ENCODE results near the gene TMED10. TPM values are rescaled to one million over a fixed set of nuclear protein-coding genes. Genes with fewer than 3 reads are reported as not detected.

TMED10 gene
- total RNA-seq, 1 donor from 2014 or later, result 220 TPM

GRCh38 chr14:75113932-75114539, 62.4 kb downstream of the TMED10 start:
- no peak overlapping the region for H3K27ac Mint-ChIP-seq
- Histone ChIP-seq H3K4me1 (no peaks in the 10 kb centered on the region), H3K9ac (no peak overlapping the region), H3K79me2 (ENCODE audit: low read depth) (no peaks in the 10 kb centered on the region), H3K9me3 (ENCODE audit: low read depth) (no peaks in the 10 kb centered on the region), H3K36me3 (no peaks in the 10 kb centered on the region), H2AFZ (replicated peaks) (no peak overlapping the region), H4K20me1 (ENCODE audit: low read depth) (no peaks in the 10 kb centered on the region), H3K4me2 (no peak overlapping the region), H3K27me3 (no peaks in the 10 kb centered on the region), H3K4me3 (no peak overlapping the region), H3F3A (ENCODE audit: low read depth) (no peaks in the 10 kb centered on the region), H3K27ac (no peak overlapping the region)
- H3K4me3 Mint-ChIP-seq, result no peak overlapping the region
- no peak for DNase-seq (ENCODE audit: low spot score)
- H3K27me3 Mint-ChIP-seq (ENCODE audit: insufficient read depth, low read depth), result no peaks in the 10 kb centered on the region
- no peak for TF ChIP-seq EZH2 (IDR thresholded peaks at IDR 0.05)
- TF ChIP-seq CTCF (IDR thresholded peaks at IDR 0.05), result no peak
- TF ChIP-seq EZH2phosphoT487 (IDR thresholded peaks at IDR 0.05), result no peak
- no peaks in the 10 kb centered on the region for H3K4me1 Mint-ChIP-seq
- H3K36me3 Mint-ChIP-seq, result peaks cover 35% of the 10 kb centered on the region
- no peaks in the 10 kb centered on the region for H3K9me3 Mint-ChIP-seq

GRCh38 chr14:75109877-75110276, 66.5 kb downstream of the TMED10 start:
- no peak overlapping the region for H3K4me3 Mint-ChIP-seq
- Histone ChIP-seq H3K27ac (no peak overlapping the region), H3K9ac (no peak overlapping the region), H3K79me2 (ENCODE audit: low read depth) (no peaks in the 10 kb centered on the region), H4K20me1 (ENCODE audit: low read depth) (no peaks in the 10 kb centered on the region), H3K4me3 (no peak overlapping the region), H3F3A (ENCODE audit: low read depth) (no peaks in the 10 kb centered on the region), H3K36me3 (no peaks in the 10 kb centered on the region), H3K4me1 (no peaks in the 10 kb centered on the region), H3K9me3 (ENCODE audit: low read depth) (no peaks in the 10 kb centered on the region), H3K4me2 (no peak overlapping the region), H3K27me3 (no peaks in the 10 kb centered on the region), H2AFZ (replicated peaks) (no peak overlapping the region)
- H3K4me1 Mint-ChIP-seq, result no peaks in the 10 kb centered on the region
- TF ChIP-seq CTCF (IDR thresholded peaks at IDR 0.05), result no peak
- no peak for TF ChIP-seq EZH2 (IDR thresholded peaks at IDR 0.05)
- TF ChIP-seq EZH2phosphoT487 (IDR thresholded peaks at IDR 0.05), result no peak
- no peak overlapping the region for H3K27ac Mint-ChIP-seq
- H3K36me3 Mint-ChIP-seq, result peaks cover 30% of the 10 kb centered on the region
- DNase-seq (ENCODE audit: low spot score), result no peak
- no peaks in the 10 kb centered on the region for H3K27me3 Mint-ChIP-seq (ENCODE audit: insufficient read depth, low read depth)
- H3K9me3 Mint-ChIP-seq, result no peaks in the 10 kb centered on the region

DNA sequence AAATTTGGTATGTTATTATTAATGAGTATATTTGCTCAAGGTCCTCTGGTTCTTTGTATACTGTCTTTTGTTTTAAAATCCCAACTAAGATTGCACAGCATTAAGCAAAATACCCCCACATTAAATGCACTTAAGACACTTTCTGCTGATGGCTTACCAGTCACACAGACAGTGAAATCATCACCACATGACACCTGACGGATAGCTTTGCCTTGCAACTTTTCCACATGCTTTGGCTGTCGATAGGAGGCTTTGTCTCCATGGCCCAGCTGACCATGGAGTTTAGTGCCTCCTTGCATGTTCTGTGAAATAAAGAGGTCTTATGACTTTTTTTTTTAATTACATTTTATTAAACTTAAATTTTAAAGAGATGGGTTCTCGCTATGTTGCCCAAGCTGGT, 69.2 kb downstream of the TMED10 start:
- Histone ChIP-seq H3K27ac (no peak overlapping the region), H3K9ac (no peak overlapping the region), H3K4me2 (no peak overlapping the region), H3K4me1 (no peaks in the 10 kb centered on the region), H3K79me2 (ENCODE audit: low read depth) (no peaks in the 10 kb centered on the region), H3K27me3 (no peaks in the 10 kb centered on the region), H3K4me3 (no peak overlapping the region), H2AFZ (replicated peaks) (no peak overlapping the region), H3K36me3 (no peaks in the 10 kb centered on the region), H3F3A (ENCODE audit: low read depth) (no peaks in the 10 kb centered on the region), H4K20me1 (ENCODE audit: low read depth) (no peaks in the 10 kb centered on the region), H3K9me3 (ENCODE audit: low read depth) (no peaks in the 10 kb centered on the region)
- no peak for DNase-seq (ENCODE audit: low spot score)
- TF ChIP-seq EZH2 (IDR thresholded peaks at IDR 0.05), result no peak
- no peak for TF ChIP-seq EZH2phosphoT487 (IDR thresholded peaks at IDR 0.05)
- no peak for TF ChIP-seq CTCF (IDR thresholded peaks at IDR 0.05)
- H3K4me1 Mint-ChIP-seq, result no peaks in the 10 kb centered on the region
- peaks cover 31% of the 10 kb centered on the region for H3K36me3 Mint-ChIP-seq
- H3K9me3 Mint-ChIP-seq, result no peaks in the 10 kb centered on the region
- H3K27me3 Mint-ChIP-seq (ENCODE audit: insufficient read depth, low read depth), result no peaks in the 10 kb centered on the region
- H3K27ac Mint-ChIP-seq, result no peak overlapping the region
- no peak overlapping the region for H3K4me3 Mint-ChIP-seq

Data from neural progenitor cell (in vitro differentiated cells).